ENCODE results near the gene NR1D2.
A peak's percentile ranks its signal among the peaks of the same experiment; 100 is the strongest.

NR1D2 gene

DNA sequence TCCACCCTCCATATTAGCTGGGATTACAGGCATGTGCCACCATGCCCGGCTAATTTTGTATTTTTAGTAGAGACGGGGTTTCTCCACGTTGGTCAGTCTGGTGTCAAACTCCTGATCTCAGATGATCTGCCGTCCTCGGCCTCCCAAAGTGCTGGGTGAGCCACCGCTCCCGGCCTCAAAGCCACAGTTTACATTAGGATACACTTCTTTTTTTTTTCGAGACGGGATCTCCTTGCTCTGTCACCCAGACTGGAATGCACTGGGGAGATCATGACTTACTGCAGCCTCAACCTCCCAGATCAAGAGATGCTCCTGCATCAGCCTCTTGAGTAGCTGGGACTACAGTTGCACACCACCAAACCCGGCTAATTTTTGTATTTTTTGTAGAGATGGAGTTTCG lies 2.5 kb upstream of the NR1D2 start:
- no peak overlapping the region for H3K4me3 Mint-ChIP-seq
- peaks cover 31% of the 10 kb centered on the region for H3K27me3 Mint-ChIP-seq
- intact Hi-C loops (cut with micrococcal nuclease): no loop called here
- H3K9me3 Mint-ChIP-seq: peaks cover 12% of the 10 kb centered on the region
- H3K4me1 Mint-ChIP-seq (ENCODE audit: low read depth): peaks cover 21% of the 10 kb centered on the region
- peaks cover 13% of the 10 kb centered on the region for H3K36me3 Mint-ChIP-seq (ENCODE audit: low read depth)
- no peak overlapping the region for H3K27ac Mint-ChIP-seq

DNA sequence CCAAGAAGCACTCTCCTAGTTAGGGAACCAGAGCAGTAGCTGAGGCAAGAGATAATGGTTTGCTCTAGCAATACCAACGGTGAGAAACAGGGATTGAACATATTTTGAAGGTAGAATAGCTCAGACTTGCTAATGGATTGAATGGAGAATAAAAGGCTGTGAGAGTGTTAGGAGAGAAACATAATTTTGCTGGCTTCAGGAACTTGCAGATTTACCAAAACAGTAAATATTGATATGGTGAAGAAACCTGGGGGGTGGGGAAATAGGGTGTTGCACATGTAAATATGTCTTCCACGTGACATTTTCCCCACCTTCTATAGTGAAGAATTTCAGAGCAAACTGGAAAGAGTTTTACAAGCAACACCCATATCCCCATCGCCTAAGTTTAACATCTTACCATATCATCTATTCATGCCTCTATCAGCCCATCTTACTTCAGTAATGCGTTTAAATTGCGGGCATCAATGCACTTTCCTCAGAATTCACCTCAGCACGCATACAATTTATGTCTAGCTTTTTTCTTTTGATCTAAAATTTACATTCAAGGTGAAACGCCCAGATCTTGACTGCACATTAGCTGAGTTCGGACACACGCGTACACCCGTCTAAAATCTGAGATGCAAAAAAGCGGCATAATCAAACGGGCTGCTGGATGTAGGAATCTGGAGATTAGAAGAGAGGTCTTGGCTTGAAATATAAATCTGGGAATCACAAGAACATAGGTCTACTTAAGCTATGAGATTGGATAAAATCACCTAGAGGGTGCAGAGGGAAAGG lies 891 bp upstream of the NR1D2 start:
- H3K9me3 Mint-ChIP-seq: peaks cover 2% of the 10 kb centered on the region
- H3K4me1 Mint-ChIP-seq (ENCODE audit: low read depth): peaks cover 23% of the 10 kb centered on the region
- H3K4me3 Mint-ChIP-seq: peak overlapping the region; percentile 96
- intact Hi-C loops (cut with micrococcal nuclease): no loop called here
- peak overlapping the region; percentile 85 for H3K27ac Mint-ChIP-seq
- H3K36me3 Mint-ChIP-seq (ENCODE audit: low read depth): peaks cover 22% of the 10 kb centered on the region
- H3K27me3 Mint-ChIP-seq: peaks cover 29% of the 10 kb centered on the region

DNA sequence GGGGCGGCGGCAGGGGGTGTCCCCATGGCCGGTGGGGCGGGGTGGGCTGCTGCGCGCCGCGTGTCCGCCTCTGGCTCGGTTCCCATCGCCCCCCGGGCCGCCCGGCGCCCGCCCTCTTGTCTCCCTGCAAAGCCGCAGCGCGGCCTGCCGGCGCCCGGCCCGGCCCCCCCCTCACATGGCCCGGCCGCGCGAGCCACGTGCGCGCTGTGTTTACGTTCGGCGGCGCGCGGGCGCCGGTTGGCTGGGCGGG lies 502 bp downstream of the NR1D2 start:
- peak overlapping the region; percentile 96 for H3K4me3 Mint-ChIP-seq
- H3K4me1 Mint-ChIP-seq (ENCODE audit: low read depth): peaks cover 37% of the 10 kb centered on the region
- peak overlapping the region; percentile 85 for H3K27ac Mint-ChIP-seq
- H3K9me3 Mint-ChIP-seq: no peaks in the 10 kb centered on the region
- intact Hi-C loops (cut with micrococcal nuclease): loop anchor here (1.0 kb wide), 1 partner anchor 28 kb away; the partner anchor contains the start of gene RPL15
- H3K36me3 Mint-ChIP-seq (ENCODE audit: low read depth): peaks cover 22% of the 10 kb centered on the region
- H3K27me3 Mint-ChIP-seq: peaks cover 29% of the 10 kb centered on the region

DNA sequence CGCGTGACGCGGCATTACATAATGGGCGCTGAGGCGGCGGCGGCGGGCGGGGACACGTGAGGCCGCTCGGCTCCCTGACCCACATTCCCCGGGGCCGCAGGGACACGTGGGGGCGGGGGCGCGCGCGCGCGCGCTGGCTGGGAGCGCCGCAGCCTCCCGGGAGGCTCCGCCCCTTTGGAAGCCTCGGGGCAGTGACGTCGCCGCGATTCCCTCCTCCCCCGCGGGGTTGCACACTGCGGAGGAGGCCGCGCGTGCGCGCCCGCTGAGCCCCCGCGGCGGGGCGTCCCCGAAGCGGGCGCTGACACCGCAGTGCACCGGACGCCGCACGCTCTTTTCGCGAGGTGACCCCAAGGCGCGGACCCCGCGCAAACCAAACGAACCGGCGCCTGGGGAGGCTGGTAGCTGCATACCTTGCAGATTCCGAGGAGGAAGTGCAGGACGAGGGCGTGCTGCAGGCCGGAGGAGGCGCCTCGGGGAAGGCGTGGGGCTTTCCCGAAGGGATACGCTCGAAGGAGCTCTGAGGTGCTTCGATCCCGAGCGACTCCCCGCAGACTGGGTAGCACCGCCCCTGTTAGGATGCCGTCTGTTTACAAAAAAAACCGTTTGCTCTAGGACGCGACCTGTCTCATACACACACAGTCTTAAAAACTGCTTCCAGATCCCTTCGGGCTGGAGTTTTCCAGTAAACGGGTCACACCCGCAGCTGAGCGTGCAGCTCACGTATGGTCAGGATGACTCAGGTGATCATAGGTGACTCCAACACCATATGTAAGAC lies 1.0 kb downstream of the NR1D2 start:
- Mint-ChIP-seq H3K4me3 (peak overlapping the region; percentile 96), H3K9me3 (no peaks in the 10 kb centered on the region), H3K4me1 (ENCODE audit: low read depth) (peaks cover 37% of the 10 kb centered on the region), H3K27ac (peak overlapping the region; percentile 85), H3K27me3 (peaks cover 29% of the 10 kb centered on the region), H3K36me3 (ENCODE audit: low read depth) (peaks cover 22% of the 10 kb centered on the region)
- intact Hi-C loops (cut with micrococcal nuclease): loop anchor here (1.0 kb wide), 1 partner anchor 29 kb away; the partner anchor contains the start of gene RPL15

DNA sequence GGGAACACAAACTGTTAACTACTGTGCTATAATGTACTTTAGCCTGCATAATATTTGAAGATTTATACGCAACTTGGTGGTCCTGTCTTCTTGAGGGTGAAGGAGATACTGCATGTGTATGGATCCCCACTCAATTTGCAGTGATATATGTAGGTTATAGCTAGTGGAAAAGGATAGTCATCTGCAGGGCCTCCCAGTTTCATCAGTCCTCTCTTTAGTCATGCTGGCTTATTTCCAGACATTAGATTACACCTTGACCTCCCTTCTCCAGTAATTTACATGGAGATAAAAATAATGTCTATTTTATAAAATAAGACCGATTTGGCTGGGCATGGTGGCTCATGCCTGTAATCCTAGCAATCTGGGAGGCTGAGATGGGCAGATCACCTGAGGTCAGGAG lies 3.7 kb downstream of the NR1D2 start:
- no peak overlapping the region for H3K27ac Mint-ChIP-seq
- H3K9me3 Mint-ChIP-seq: no peaks in the 10 kb centered on the region
- intact Hi-C loops (cut with micrococcal nuclease): no loop called here
- no peak overlapping the region for H3K4me3 Mint-ChIP-seq
- H3K36me3 Mint-ChIP-seq (ENCODE audit: low read depth): peaks cover 22% of the 10 kb centered on the region
- H3K27me3 Mint-ChIP-seq: peaks cover 12% of the 10 kb centered on the region
- peaks cover 39% of the 10 kb centered on the region for H3K4me1 Mint-ChIP-seq (ENCODE audit: low read depth)

DNA sequence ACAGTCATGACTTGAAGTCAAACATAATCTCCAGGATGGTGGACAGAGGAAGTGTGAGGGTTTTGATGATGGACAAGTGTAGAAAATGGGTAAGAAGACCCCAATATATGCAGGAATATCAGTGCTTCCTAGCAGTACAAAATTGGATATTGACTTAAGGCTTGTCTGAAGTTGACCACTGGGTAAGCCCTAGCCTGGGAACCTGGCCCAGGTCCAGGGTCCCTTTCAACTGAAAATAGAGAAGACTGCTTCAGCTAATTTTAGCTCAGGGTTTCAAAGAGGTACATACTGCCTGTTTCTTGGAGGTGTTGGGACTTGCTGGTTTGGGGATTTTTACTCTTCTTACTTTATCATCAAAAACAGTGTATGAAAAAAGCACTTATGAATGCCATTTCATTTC lies 4.7 kb downstream of the NR1D2 start:
- Mint-ChIP-seq H3K27me3 (peaks cover 3% of the 10 kb centered on the region), H3K4me1 (ENCODE audit: low read depth) (peaks cover 29% of the 10 kb centered on the region), H3K36me3 (ENCODE audit: low read depth) (peaks cover 25% of the 10 kb centered on the region), H3K27ac (no peak overlapping the region), H3K4me3 (no peak overlapping the region), H3K9me3 (no peaks in the 10 kb centered on the region)
- intact Hi-C loops (cut with micrococcal nuclease): no loop called here

DNA sequence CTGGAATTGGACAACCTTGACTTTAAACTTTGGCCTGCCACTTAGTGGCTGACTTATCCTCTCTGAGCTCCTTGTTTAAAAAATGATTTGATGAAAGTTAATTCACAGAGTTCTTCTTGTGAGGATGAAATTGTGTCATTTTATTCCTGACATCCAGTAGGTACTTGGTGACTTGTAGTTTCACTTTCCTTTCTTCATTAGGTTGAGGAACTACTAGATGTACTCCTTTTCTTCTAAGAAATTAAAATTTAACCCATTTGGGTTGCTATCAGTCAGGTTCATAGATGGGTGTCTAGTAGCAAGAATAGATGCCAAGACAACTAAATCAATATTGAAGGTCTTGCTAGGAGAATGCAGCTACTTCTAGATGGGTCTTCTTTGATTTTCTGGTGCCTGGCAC lies 5.2 kb downstream of the NR1D2 start:
- H3K27ac Mint-ChIP-seq: no peak overlapping the region
- intact Hi-C loops (cut with micrococcal nuclease): no loop called here
- H3K4me1 Mint-ChIP-seq (ENCODE audit: low read depth): peaks cover 28% of the 10 kb centered on the region
- H3K9me3 Mint-ChIP-seq: no peaks in the 10 kb centered on the region
- H3K4me3 Mint-ChIP-seq: no peak overlapping the region
- H3K27me3 Mint-ChIP-seq: peaks cover 2% of the 10 kb centered on the region
- peaks cover 26% of the 10 kb centered on the region for H3K36me3 Mint-ChIP-seq (ENCODE audit: low read depth)

DNA sequence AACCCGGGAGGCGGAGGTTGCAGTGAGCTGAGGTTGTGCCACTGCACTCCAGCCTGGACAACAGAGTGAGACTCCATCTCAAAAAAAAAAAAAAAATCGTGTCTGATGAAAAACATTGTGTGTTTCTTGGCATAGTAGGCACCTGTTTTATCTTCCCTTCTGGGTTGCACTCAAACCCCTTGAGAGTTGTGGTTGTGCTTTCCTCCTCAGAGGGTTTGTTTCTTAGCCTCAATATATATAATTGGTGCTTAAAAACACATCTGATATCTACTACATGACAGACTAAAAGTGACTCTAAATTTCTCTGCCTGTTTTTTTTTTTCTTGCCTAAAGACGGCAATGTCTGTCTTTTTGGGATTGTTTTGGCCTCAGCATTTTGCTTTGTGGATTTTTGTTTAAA lies 7.6 kb downstream of the NR1D2 start:
- peaks cover 39% of the 10 kb centered on the region for H3K36me3 Mint-ChIP-seq (ENCODE audit: low read depth)
- H3K4me3 Mint-ChIP-seq: no peak overlapping the region
- peaks cover 21% of the 10 kb centered on the region for H3K4me1 Mint-ChIP-seq (ENCODE audit: low read depth)
- H3K9me3 Mint-ChIP-seq: no peaks in the 10 kb centered on the region
- intact Hi-C loops (cut with micrococcal nuclease): no loop called here
- no peak overlapping the region for H3K27ac Mint-ChIP-seq
- H3K27me3 Mint-ChIP-seq: no peaks in the 10 kb centered on the region

DNA sequence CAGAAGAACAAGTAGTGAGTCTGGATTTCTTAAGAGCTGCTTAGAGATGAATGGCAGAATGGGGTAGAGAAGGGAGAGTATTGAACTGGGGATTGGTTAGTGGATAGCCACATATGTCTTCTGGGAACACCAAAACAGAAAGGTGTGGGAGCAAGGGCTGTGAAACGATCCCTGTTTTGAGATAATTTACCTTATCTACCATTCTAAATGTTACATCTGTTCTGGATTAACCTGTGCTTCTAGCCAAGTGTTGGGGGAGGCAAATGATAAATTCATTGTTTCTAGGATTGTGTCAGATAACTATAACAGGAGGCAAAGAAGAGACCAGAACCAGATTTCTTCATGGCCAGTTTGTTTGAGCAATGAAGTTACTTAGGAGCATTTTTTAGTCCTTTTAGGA lies 8.4 kb downstream of the NR1D2 start:
- intact Hi-C loops (cut with micrococcal nuclease): no loop called here
- no peak overlapping the region for H3K27ac Mint-ChIP-seq
- no peaks in the 10 kb centered on the region for H3K27me3 Mint-ChIP-seq
- H3K9me3 Mint-ChIP-seq: no peaks in the 10 kb centered on the region
- H3K4me3 Mint-ChIP-seq: no peak overlapping the region
- H3K36me3 Mint-ChIP-seq (ENCODE audit: low read depth): peaks cover 38% of the 10 kb centered on the region
- H3K4me1 Mint-ChIP-seq (ENCODE audit: low read depth): peaks cover 21% of the 10 kb centered on the region

DNA sequence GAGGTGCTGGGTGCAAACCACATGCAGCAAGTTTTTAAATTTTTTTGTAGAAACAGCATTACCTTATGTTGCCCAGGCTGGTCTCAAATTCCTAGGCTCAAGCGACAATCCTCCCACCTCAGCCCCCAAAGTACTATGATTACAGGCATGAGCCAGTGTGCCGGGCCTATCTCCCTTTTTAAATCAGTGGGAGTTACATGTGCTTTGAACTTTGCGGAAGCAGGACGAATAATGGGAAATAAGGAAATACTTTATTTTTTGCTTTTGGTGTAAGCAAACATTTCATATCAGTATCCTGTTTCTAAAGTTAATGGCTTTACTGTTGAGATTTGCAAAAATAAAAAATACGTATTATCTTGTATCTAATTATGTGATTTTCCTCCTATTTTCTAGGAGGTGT lies 9.1 kb downstream of the NR1D2 start:
- Mint-ChIP-seq H3K9me3 (no peaks in the 10 kb centered on the region), H3K4me3 (no peak overlapping the region), H3K4me1 (ENCODE audit: low read depth) (peaks cover 21% of the 10 kb centered on the region), H3K27me3 (no peaks in the 10 kb centered on the region), H3K36me3 (ENCODE audit: low read depth) (peaks cover 43% of the 10 kb centered on the region), H3K27ac (no peak overlapping the region)
- intact Hi-C loops (cut with micrococcal nuclease): no loop called here

DNA sequence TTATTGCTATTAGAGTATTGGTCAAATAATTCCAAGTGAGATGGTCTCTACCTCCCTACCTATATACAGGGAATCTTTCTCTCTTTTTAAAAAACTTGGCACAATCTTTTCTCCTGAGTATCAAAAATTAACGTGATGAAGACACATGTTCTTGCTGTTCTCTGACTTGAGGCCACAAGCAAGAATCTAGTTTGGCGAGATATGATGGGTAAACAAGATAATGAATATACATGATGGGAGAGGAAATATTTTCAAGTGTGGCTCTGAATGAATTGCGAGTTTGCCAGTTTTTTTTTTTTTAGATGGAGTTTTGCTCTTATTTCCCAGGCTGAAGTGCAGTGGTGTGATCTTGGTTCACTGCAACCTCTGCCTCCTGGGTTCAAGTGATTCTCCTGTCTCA lies 11.6 kb downstream of the NR1D2 start:
- Mint-ChIP-seq H3K9me3 (no peaks in the 10 kb centered on the region), H3K36me3 (ENCODE audit: low read depth) (peaks cover 68% of the 10 kb centered on the region), H3K4me1 (ENCODE audit: low read depth) (peaks cover 6% of the 10 kb centered on the region), H3K4me3 (no peak overlapping the region), H3K27ac (no peak overlapping the region), H3K27me3 (no peaks in the 10 kb centered on the region)
- intact Hi-C loops (cut with micrococcal nuclease): no loop called here

DNA sequence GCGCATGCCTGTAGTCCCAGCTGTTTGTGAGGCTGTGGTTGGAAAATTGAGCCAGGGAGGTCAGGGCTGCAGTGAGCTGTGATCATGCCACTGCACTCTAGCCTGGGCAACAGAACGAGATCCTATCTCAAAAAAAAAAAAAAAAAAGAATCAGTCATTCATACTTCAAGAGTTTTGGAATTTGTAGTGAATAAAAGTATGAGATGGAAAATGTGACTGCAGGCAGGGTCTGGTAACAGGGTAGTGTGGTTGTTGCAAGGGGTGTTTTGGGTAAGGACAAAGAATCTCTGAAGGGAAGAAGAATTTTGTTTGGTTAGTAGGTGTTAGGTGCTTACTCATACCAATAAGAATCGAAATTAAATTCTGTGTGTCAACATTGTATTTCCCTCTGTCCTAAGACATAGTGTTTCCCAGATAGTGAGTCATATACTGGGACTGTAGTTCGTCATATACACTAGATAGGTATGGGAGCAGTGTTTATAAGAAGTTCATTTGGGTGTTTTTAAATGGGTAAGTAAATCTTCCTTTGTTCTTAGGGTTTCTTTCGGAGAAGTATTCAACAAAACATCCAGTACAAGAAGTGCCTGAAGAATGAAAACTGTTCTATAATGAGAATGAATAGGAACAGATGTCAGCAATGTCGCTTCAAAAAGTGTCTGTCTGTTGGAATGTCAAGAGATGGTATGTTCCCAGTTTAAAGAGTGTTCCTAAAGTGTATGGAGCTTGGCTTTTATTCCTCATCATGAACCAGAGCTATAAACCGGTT lies 14.2 kb downstream of the NR1D2 start:
- intact Hi-C loops (cut with micrococcal nuclease): no loop called here
- no peak overlapping the region for H3K27ac Mint-ChIP-seq
- peaks cover 93% of the 10 kb centered on the region for H3K36me3 Mint-ChIP-seq (ENCODE audit: low read depth)
- no peaks in the 10 kb centered on the region for H3K4me1 Mint-ChIP-seq (ENCODE audit: low read depth)
- H3K4me3 Mint-ChIP-seq: no peak overlapping the region
- H3K27me3 Mint-ChIP-seq: no peaks in the 10 kb centered on the region
- no peaks in the 10 kb centered on the region for H3K9me3 Mint-ChIP-seq

DNA sequence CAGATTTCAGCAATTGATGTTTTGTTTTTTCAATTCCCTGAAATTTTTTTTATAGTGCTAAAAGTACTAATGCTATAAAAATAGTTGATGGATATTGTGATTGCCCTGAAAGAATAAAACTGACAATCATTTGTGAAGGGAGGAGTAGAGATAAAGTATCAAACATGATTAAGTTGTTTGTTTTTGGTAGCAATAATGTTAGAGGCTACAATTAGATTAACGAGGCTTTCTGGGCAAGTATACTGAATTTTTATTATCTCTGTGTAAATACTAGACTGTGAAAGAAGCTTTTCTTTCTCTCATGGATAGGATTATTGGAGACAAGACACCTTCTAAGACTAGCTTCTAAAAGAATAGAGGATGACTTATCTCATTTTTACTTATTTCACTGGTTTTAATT lies 15.6 kb downstream of the NR1D2 start:
- Mint-ChIP-seq H3K4me3 (no peak overlapping the region), H3K4me1 (ENCODE audit: low read depth) (no peaks in the 10 kb centered on the region), H3K27me3 (no peaks in the 10 kb centered on the region), H3K27ac (no peak overlapping the region), H3K9me3 (no peaks in the 10 kb centered on the region), H3K36me3 (ENCODE audit: low read depth) (peaks cover 93% of the 10 kb centered on the region)
- intact Hi-C loops (cut with micrococcal nuclease): no loop called here

DNA sequence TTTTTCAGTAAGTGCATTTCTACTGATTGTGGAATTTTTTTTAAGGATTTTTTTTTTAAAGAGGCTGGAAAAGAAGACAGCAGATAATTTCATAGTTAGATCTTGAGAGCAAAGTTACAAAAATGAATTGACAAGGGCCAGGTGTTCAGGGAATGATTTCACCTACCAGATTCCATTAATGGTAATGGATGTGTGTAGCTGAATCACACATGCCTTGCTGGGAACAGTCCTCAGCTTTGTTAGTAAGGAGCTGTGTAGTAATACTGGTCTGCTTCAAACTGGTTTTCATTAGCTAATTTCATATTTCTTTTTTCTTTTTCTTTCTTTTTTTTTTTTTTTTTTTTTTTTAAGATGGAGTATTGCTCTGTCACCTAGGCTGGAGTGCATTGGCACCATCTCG lies 16.0 kb downstream of the NR1D2 start:
- no peak overlapping the region for H3K4me3 Mint-ChIP-seq
- H3K36me3 Mint-ChIP-seq (ENCODE audit: low read depth): peaks cover 93% of the 10 kb centered on the region
- no peaks in the 10 kb centered on the region for H3K27me3 Mint-ChIP-seq
- intact Hi-C loops (cut with micrococcal nuclease): no loop called here
- H3K4me1 Mint-ChIP-seq (ENCODE audit: low read depth): no peaks in the 10 kb centered on the region
- H3K27ac Mint-ChIP-seq: no peak overlapping the region
- no peaks in the 10 kb centered on the region for H3K9me3 Mint-ChIP-seq
